ENCODE results near the gene FBXO40. TPM values are rescaled to one million over a fixed set of nuclear protein-coding genes. Genes with fewer than 3 reads are reported as not detected.
"Not testable (repeated sequence)": the region's sequence is repeated elsewhere in the genome, so short reads cannot be mapped to it uniquely, and the experiment has no call there.

FBXO40 gene
- polyA plus RNA-seq, 4 donors = 0.01 TPM; not detected in 3

GRCh38 chr3:121566773-121567172 lies 26.4 kb upstream of the FBXO40 start:
- Histone ChIP-seq H3K27ac (ENCODE audit: low read depth in 1 of 3, low read length in 2 of 3) (no peak overlapping the region), H3K9me3 (ENCODE audit: control insufficient read depth in 2 of 2, insufficient read depth in 1 of 2, low read depth in 1 of 2, low read length in 1 of 2) (no peaks in the 10 kb centered on the region), H3K27me3 (ENCODE audit: control insufficient read depth in 3 of 3, insufficient read depth in 3 of 3, low read length in 3 of 3) (no peaks in the 10 kb centered on the region), H3K4me3 (ENCODE audit: low read depth in 1 of 3, low read length in 3 of 3) (no peak overlapping the region), H3K36me3 (ENCODE audit: control insufficient read depth in 3 of 3, insufficient read depth in 2 of 3, low read depth in 1 of 3, low read length in 3 of 3) (no peaks in the 10 kb centered on the region), H3K4me1 (ENCODE audit: control insufficient read depth in 3 of 3, insufficient read depth in 2 of 3, low read depth in 1 of 3, low read length in 2 of 3) (no peaks in the 10 kb centered on the region)
- WGBS, 3 donors = 76 to 83% (median 82%) methylated on average over 9 of the region's 9 CpGs
- no peak for FAIRE-seq
- DNase-seq = no peak

- H3K4me1 ChIP-seq (ENCODE audit: control insufficient read depth in 3 of 3, insufficient read depth in 2 of 3, low read depth in 1 of 3, low read length in 2 of 3) = no peaks in the 10 kb centered on the region
- no peak within 1 kb of the TSS for H3K4me3 ChIP-seq (ENCODE audit: low read depth in 1 of 3, low read length in 3 of 3)
- no peaks in the 10 kb centered on the region for H3K9me3 ChIP-seq (ENCODE audit: control insufficient read depth in 2 of 2, insufficient read depth in 1 of 2, low read depth in 1 of 2, low read length in 1 of 2)
- no peaks in the 10 kb centered on the region for H3K27me3 ChIP-seq (ENCODE audit: control insufficient read depth in 3 of 3, insufficient read depth in 3 of 3, low read length in 3 of 3)
- 89 to 93% (median 91%) methylated on average over 5 of the region's 5 CpGs for WGBS, 3 donors
- no peak within 1 kb of the TSS for H3K27ac ChIP-seq (ENCODE audit: low read depth in 1 of 3, low read length in 2 of 3)
- no peaks in the 10 kb centered on the region for H3K36me3 ChIP-seq (ENCODE audit: control insufficient read depth in 3 of 3, insufficient read depth in 2 of 3, low read depth in 1 of 3, low read length in 3 of 3)
- DNase-seq (no peak), FAIRE-seq (no peak)
Observed at GRCh38 chr3:121567649-121568048, 25.5 kb upstream of the FBXO40 start, which contains the start of gene ARGFX. Gene ARGFX, plus strand, starts transcription at chr3:121567949. Its CDS starts 2,765 bp downstream, at chr3:121570714.

- peak; percentile 61 to 82 for DNase-seq
- no peaks in the 10 kb centered on the region for H3K36me3 ChIP-seq (ENCODE audit: control insufficient read depth in 3 of 3, insufficient read depth in 2 of 3, low read depth in 1 of 3, low read length in 3 of 3)
- no peak overlapping the region for H3K27ac ChIP-seq (ENCODE audit: low read depth in 1 of 3, low read length in 2 of 3)
- no peaks in the 10 kb centered on the region for H3K9me3 ChIP-seq (ENCODE audit: control insufficient read depth in 2 of 2, insufficient read depth in 1 of 2, low read depth in 1 of 2, low read length in 1 of 2)
- no peak for FAIRE-seq
- H3K4me3 ChIP-seq (ENCODE audit: low read depth in 1 of 3, low read length in 3 of 3) = no peak overlapping the region
- H3K4me1 ChIP-seq (ENCODE audit: control insufficient read depth in 3 of 3, insufficient read depth in 2 of 3, low read depth in 1 of 3, low read length in 2 of 3) = no peaks in the 10 kb centered on the region
- no peaks in the 10 kb centered on the region for H3K27me3 ChIP-seq (ENCODE audit: control insufficient read depth in 3 of 3, insufficient read depth in 3 of 3, low read length in 3 of 3)
- WGBS, 3 donors = 25 to 57% (median 26%) methylated on average over 6 of the region's 6 CpGs
Observed at GRCh38 chr3:121574449-121574848, 18.7 kb upstream of the FBXO40 start.

- H3K9me3 ChIP-seq (ENCODE audit: control insufficient read depth in 2 of 2, insufficient read depth in 1 of 2, low read depth in 1 of 2, low read length in 1 of 2) = no peaks in the 10 kb centered on the region
- no peaks in the 10 kb centered on the region for H3K36me3 ChIP-seq (ENCODE audit: control insufficient read depth in 3 of 3, insufficient read depth in 2 of 3, low read depth in 1 of 3, low read length in 3 of 3)
- no peaks in the 10 kb centered on the region for H3K27me3 ChIP-seq (ENCODE audit: control insufficient read depth in 3 of 3, insufficient read depth in 3 of 3, low read length in 3 of 3)
- no peak overlapping the region for H3K4me3 ChIP-seq (ENCODE audit: low read depth in 1 of 3, low read length in 3 of 3)
- no peak for FAIRE-seq
- no peak overlapping the region for H3K27ac ChIP-seq (ENCODE audit: low read depth in 1 of 3, low read length in 2 of 3)
- 64 to 73% (median 66%) methylated on average over 2 of the region's 2 CpGs for WGBS, 3 donors
- H3K4me1 ChIP-seq (ENCODE audit: control insufficient read depth in 3 of 3, insufficient read depth in 2 of 3, low read depth in 1 of 3, low read length in 2 of 3) = no peaks in the 10 kb centered on the region
- no peak for DNase-seq
Observed at GRCh38 chr3:121581691-121582090, 11.5 kb upstream of the FBXO40 start.

- Histone ChIP-seq H3K4me3 (ENCODE audit: low read depth in 1 of 3, low read length in 3 of 3) (no peak overlapping the region), H3K4me1 (ENCODE audit: control insufficient read depth in 3 of 3, insufficient read depth in 2 of 3, low read depth in 1 of 3, low read length in 2 of 3) (no peaks in the 10 kb centered on the region), H3K36me3 (ENCODE audit: control insufficient read depth in 3 of 3, insufficient read depth in 2 of 3, low read depth in 1 of 3, low read length in 3 of 3) (no peaks in the 10 kb centered on the region), H3K27me3 (ENCODE audit: control insufficient read depth in 3 of 3, insufficient read depth in 3 of 3, low read length in 3 of 3) (peaks cover 0 to 2% (median 0%) of the 10 kb centered on the region in 3 donors), H3K27ac (ENCODE audit: low read depth in 1 of 3, low read length in 2 of 3) (no peak overlapping the region), H3K9me3 (ENCODE audit: control insufficient read depth in 2 of 2, insufficient read depth in 1 of 2, low read depth in 1 of 2, low read length in 1 of 2) (no peaks in the 10 kb centered on the region)
- no peak for FAIRE-seq
- no peak for DNase-seq
- WGBS, 3 donors = 88 to 93% (median 93%) methylated on average over 1 of the region's 1 CpG
Observed at GRCh38 chr3:121584418-121584817, 8.8 kb upstream of the FBXO40 start.

- not testable (repeated sequence) for H3K27ac ChIP-seq (ENCODE audit: low read depth in 1 of 3, low read length in 2 of 3); H3K27me3 ChIP-seq (ENCODE audit: control insufficient read depth in 3 of 3, insufficient read depth in 3 of 3, low read length in 3 of 3); H3K4me3 ChIP-seq (ENCODE audit: low read depth in 1 of 3, low read length in 3 of 3); FAIRE-seq; DNase-seq; H3K9me3 ChIP-seq (ENCODE audit: control insufficient read depth in 2 of 2, insufficient read depth in 1 of 2, low read depth in 1 of 2, low read length in 1 of 2); H3K4me1 ChIP-seq (ENCODE audit: control insufficient read depth in 3 of 3, insufficient read depth in 2 of 3, low read depth in 1 of 3, low read length in 2 of 3); H3K36me3 ChIP-seq (ENCODE audit: control insufficient read depth in 3 of 3, insufficient read depth in 2 of 3, low read depth in 1 of 3, low read length in 3 of 3)
- WGBS, 3 donors = 88 to 92% (median 92%) methylated on average over 4 of the region's 4 CpGs
Observed at GRCh38 chr3:121593806-121594205, 627 bp downstream of the FBXO40 start.

GRCh38 chr3:121594850-121595249 lies 1.7 kb downstream of the FBXO40 start:
- no peak for FAIRE-seq
- H3K27ac ChIP-seq (ENCODE audit: low read depth in 1 of 3, low read length in 2 of 3) = no peak overlapping the region
- H3K9me3 ChIP-seq (ENCODE audit: control insufficient read depth in 2 of 2, insufficient read depth in 1 of 2, low read depth in 1 of 2, low read length in 1 of 2) = no peaks in the 10 kb centered on the region
- WGBS, 3 donors = 53 to 65% (median 60%) methylated on average over 2 of the region's 2 CpGs
- H3K27me3 ChIP-seq (ENCODE audit: control insufficient read depth in 3 of 3, insufficient read depth in 3 of 3, low read length in 3 of 3) = no peaks in the 10 kb centered on the region
- H3K4me3 ChIP-seq (ENCODE audit: low read depth in 1 of 3, low read length in 3 of 3) = no peak overlapping the region
- peaks cover 0 to 2% (median 0%) of the 10 kb centered on the region in 3 donors for H3K4me1 ChIP-seq (ENCODE audit: control insufficient read depth in 3 of 3, insufficient read depth in 2 of 3, low read depth in 1 of 3, low read length in 2 of 3)
- no peaks in the 10 kb centered on the region for H3K36me3 ChIP-seq (ENCODE audit: control insufficient read depth in 3 of 3, insufficient read depth in 2 of 3, low read depth in 1 of 3, low read length in 3 of 3)
- no peak for DNase-seq

- WGBS, 3 donors = 81 to 87% (median 83%) methylated on average over 4 of the region's 4 CpGs
- DNase-seq (no peak), FAIRE-seq (no peak)
- no peaks in the 10 kb centered on the region for H3K9me3 ChIP-seq (ENCODE audit: control insufficient read depth in 2 of 2, insufficient read depth in 1 of 2, low read depth in 1 of 2, low read length in 1 of 2)
- H3K27me3 ChIP-seq (ENCODE audit: control insufficient read depth in 3 of 3, insufficient read depth in 3 of 3, low read length in 3 of 3) = no peaks in the 10 kb centered on the region
- no peaks in the 10 kb centered on the region for H3K36me3 ChIP-seq (ENCODE audit: control insufficient read depth in 3 of 3, insufficient read depth in 2 of 3, low read depth in 1 of 3, low read length in 3 of 3)
- H3K4me1 ChIP-seq (ENCODE audit: control insufficient read depth in 3 of 3, insufficient read depth in 2 of 3, low read depth in 1 of 3, low read length in 2 of 3) = peaks cover 0 to 2% (median 0%) of the 10 kb centered on the region in 3 donors
- no peak overlapping the region for H3K4me3 ChIP-seq (ENCODE audit: low read depth in 1 of 3, low read length in 3 of 3)
- no peak overlapping the region for H3K27ac ChIP-seq (ENCODE audit: low read depth in 1 of 3, low read length in 2 of 3)
Observed at GRCh38 chr3:121595765-121596406, 2.7 kb downstream of the FBXO40 start.

- no peak overlapping the region for H3K4me3 ChIP-seq (ENCODE audit: low read depth in 1 of 3, low read length in 3 of 3)
- no peaks in the 10 kb centered on the region for H3K9me3 ChIP-seq (ENCODE audit: control insufficient read depth in 2 of 2, insufficient read depth in 1 of 2, low read depth in 1 of 2, low read length in 1 of 2)
- WGBS, 3 donors = 87 to 93% (median 92%) methylated on average over 2 of the region's 2 CpGs
- no peak for FAIRE-seq
- H3K27ac ChIP-seq (ENCODE audit: low read depth in 1 of 3, low read length in 2 of 3) = no peak overlapping the region
- no peak for DNase-seq
- H3K4me1 ChIP-seq (ENCODE audit: control insufficient read depth in 3 of 3, insufficient read depth in 2 of 3, low read depth in 1 of 3, low read length in 2 of 3) = peaks cover 0 to 2% (median 0%) of the 10 kb centered on the region in 3 donors
- no peaks in the 10 kb centered on the region for H3K36me3 ChIP-seq (ENCODE audit: control insufficient read depth in 3 of 3, insufficient read depth in 2 of 3, low read depth in 1 of 3, low read length in 3 of 3)
- H3K27me3 ChIP-seq (ENCODE audit: control insufficient read depth in 3 of 3, insufficient read depth in 3 of 3, low read length in 3 of 3) = no peaks in the 10 kb centered on the region
Observed at GRCh38 chr3:121598564-121598963, 5.4 kb downstream of the FBXO40 start.
